GM18499 (cell line): ENCODE results near the gene BANP.
"Not testable (repeated sequence)": the region's sequence is repeated elsewhere in the genome, so short reads cannot be mapped to it uniquely, and the experiment has no call there.

Experiments
- ATAC-seq: cut with Tn5 transposase; IDR thresholded peaks from one replicate; pipeline ENCODE4 v1.9.1; 2021; ENCODE audit warnings: moderate number of reproducible peaks; ENCODE audit not compliant: insufficient read depth, unreplicated experiment

BANP gene

DNA sequence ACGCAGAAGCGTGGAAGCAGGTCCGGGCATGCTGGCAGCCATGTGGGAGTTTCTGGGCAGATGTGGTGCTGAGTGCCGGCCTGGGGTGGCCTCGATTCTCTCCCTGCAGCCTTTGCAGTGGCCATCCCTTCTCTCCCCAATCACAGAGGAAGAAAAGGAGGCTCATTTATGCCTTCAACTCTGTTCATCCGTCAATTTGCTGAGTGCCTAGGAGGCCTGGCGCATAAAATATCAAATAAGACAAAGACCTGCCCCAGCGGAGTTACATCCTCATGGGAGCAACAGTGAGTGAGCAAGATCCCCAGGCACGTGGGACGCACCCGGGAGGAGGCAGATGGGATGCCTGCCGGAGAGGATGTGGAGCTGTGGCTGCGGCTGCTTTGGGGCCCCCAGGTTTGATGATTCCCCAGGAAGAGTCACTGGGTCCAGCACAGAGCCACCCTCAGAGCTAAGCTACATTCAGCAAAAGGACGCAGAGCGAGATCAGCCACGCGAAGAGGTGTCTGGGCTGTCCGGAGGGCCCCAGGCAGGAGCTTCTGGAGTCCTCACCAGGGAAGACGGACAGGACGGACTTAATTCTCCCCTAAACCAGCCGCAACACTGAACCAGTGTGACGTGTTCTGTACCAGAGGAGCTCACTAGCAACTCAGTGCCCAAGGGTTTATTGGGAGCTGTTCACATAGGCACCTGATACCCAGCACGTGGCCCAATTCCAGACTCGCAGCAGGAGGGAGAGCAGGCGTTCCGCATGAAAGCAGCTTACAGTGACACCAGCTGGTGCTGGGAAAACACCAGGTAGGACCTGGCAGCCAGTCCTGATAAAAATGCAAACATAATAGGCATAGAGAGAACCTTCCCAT is 26.2 kb upstream of the BANP start:
- no peak for ATAC-seq

DNA sequence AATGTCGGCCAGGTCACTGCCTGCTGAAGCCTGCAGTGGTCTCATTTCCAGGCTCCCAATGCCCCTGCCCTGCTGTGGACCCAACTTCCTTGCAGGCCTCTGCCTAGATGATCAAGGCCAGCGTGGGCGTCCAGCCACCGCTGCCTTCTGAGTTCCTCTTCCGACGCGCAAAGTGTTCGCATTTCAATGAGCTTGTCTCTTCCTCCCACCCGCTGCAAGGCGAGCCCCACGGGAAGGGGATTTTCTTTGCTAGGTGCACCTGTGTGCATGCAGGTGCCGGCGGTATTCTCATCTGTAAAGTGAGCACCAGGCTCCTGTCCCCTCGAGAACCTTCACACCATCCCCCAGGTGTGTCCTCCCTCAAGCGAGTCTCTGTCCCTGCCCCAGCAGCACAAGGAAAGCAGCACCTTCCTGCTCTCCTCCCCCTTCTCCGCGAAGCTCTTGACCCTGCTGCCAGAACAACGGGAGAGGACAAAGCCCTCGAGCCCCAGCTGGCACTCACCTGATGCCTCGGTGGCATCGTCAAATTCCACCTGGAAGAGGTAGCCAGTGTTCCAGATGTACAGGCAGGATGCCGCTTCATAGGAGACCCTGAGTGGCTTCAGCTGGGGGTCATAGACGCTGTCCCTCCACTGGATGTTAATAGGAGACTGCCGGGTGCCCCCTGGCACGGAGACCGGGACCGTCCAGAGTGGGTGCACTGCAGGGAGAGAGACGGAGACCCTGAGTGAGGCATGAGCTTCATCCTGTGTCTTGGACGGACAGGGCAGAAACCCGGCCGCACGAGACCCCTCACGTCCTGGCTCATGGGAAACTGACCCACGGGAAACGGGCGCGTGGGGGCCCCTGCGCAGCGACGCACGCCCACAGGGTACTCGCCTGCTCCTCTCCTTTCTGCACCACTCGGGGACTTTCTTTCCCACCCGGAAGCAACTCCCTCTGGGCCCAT is 24.7 kb upstream of the BANP start:
- no peak for ATAC-seq

DNA sequence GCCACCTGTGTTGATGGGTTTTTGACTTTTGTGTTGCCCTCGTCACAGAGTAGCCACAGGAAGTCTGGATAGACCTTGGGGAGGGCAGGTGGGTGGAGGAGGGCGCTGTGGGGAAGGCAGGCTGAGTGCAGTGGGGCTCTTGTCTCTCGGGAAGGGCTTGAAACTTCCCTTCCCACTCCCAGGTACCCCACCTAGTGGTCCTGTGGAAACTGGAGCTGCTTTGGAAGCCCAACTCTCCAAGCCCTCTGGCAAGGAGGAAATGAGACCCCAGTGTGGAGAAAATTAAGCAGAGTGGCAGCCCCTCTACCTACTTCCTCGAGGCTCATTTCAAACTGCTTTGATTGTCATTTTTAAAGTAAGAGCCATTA is 24.1 kb upstream of the BANP start:
- ATAC-seq: no peak

DNA sequence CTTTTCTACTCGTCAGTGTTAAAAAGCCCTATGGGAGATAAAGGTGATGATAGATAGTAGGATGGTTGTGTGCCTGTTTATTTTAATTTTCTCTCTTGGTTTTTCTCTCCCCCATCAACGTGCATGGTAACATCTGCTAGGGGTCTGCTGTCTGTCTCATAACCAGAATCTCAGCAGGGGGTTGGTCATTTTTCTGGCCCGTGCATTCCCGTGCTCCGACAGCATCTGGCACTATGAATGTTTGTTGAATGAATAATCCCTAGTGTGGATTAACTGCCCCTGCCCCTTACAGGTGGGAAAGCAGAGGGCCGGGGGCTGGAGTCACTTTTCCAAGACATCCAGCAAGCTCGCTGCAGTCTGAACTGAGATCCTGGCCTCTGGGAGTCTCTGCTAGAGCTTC is 21.2 kb upstream of the BANP start:
- no peak for ATAC-seq

DNA sequence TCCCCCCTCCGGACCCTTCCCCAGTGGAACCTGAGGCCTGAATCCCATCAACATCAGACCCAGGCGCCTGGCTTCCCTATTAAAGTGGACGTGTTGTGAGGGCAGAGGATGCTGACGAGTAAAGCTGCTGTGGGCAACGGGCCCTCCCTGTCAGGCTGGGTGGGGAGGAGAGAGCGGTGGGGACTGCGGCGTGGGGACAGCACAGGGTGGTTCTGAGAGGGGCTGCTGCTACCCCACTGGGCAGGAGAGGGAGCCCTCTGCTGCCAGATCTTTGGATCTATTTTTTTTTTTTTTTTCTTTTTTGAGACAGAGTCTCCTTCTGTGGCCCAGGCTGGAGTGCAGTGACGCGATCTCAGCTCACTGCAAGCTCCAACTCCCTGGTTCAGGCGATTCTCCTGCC is 20.8 kb upstream of the BANP start:
- no peak for ATAC-seq

DNA sequence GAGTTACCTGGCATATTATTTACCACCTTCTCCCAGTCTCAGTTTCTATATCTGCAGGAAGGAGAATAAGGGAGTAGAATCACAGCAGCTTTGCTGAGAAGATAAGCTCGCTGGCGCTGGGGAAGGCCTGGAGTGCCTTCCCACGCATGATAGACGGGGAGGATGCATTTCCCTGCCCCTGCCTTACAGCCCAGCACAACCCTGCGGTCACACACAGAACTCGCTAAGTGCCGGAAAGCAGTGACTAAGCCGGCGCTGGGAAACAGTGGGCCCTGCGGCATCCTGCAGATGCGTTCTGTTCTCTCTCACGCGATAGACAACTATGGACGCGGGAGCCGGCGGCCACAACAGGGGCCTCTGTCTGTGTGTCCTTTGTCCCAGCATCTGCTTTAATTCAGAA is 19.7 kb upstream of the BANP start:
- no peak for ATAC-seq

DNA sequence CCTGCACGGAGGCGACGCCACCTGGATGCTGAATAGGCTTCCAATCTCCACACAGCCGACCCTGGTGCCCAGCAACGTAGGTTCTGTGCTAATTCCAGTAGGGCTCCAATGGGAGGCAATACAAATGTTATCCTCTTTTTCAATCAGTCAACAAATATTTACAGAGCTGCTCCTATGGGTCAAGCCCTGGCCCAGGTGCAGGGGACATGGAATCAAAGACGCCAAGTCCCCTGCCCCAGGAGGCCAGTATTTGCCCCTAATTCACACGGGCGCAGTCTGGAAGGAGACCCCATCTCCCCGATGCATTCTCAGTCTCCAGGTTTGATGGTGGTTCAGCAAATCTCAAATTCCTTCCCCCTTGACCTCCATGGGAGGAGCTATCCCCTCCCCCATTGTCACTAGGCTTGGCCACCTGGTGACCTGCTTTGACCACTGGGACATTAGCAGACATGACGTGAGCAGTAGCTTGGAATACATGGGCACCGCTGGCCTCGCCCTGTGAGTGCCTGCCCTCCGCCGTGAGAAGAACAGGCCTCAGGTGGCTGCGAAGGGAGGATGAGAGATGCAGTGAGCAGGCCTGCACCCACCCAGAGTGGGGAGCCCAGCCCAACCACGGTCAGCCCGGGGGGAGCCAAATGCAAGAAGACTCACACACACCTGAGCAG is 18.6 kb upstream of the BANP start:
- not testable (repeated sequence) for ATAC-seq

DNA sequence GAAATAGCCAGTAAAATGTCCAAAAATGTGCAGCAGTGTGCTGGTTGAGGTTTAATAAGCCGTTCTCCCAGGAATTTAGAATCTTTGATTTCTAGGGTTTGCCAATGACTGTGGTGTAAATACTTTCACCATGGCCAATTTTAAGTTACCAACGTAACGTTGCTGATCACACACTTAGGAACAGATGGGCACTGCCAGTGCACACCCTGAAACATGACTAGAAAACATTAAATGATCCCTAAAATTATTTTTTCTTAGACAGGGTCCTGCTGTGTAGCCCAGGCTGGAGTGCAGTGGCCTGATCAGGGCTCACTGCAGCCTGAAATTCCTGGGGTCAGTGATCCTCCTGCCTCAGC is 18.1 kb upstream of the BANP start:
- ATAC-seq: no peak

DNA sequence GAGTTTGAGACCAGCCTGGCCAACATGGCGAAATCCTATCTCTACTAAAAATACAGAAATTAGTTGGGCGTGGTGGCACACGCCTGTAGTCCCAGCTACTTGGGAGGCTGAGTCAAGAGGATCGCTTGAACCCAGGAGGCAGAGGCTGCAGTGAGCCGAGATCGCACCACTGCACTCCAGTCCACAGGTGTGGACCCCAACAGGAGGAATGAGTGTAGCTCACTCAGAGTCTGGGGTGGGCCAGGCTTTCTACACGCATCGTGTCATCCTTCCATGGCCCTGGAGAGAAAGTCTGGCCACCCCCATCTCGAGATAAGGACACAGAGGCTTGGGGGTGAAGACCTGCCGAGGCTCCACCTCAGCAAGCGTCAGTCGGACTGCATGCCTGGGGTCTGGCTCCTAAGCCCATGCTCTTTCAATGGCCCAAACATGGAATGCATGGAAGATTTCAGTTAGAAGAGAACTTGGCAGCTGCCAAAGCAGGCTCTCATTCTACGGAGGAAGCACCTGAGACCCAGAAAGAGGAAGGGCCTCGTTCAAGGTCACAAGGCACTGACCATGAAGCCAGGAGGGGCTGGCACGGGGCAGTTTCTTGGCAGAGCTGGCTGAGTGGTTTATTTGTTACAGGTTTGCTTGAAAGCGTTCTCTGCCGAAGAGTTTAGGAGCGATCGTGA is 16.3 kb upstream of the BANP start:
- not testable (repeated sequence) for ATAC-seq

DNA sequence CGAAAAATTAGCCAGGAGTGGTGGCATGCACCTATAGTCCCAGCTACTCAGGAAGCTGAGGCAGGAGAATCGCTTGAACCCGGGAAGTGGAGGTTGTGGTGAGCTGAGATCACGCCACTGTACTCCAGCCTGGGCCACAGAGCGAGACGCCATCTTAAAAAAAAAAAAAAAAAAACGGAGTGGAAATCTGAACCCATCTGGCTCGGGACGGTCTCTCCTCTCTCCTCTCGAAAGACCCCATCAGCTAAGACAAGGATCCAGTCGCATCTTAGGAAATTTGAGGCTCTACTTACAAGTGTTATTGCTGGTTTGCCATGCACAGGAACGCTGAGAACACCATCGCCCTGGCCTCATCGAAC is 15.2 kb upstream of the BANP start:
- not testable (repeated sequence) for ATAC-seq

DNA sequence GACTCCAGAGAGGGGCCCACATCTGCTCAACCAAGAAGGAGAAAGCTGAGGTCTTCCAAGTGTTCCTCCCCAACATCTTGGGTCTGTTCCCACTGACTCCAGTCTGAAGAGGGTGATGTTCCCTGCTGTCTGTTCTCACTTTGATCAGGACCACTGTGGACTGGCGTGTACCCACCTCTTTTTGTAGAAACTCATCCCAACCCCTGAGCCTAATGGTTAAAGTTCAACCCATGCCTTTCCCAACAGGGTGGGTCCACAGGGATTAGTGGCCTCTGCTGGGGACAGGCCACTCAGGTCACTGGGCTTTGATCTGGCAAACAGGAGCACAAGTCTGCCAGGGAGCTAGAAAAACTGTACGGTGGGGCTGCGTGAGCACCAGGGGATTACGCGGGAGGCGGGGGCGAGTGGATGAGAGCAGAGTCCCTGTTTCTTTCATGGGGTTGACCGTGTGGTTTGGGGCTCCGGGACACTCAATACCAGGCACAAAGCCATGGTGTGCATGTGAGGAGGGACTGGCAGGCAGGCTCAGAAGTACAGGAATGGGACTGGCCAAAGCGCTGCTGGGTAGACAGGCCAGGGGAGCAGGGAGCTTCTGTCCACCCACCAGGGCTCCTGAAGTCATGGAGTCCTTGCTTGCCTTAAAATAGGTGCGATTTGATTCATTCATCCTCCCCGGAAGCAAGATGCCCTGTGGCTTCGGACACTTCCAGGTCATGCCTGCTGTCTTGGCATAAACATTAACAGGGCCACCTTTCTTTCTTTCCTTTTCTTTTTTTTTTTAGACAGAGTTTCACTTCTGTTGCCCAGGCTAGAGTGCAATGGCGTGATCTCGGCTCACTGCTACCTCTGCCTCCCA is 14.6 kb upstream of the BANP start, which contains the start of gene CA5A:
TSS of gene CA5A (minus strand) at position 155 of the 856 bp plus-strand sequence. CDS start at position 76, 79 bp downstream.
- no peak for ATAC-seq

DNA sequence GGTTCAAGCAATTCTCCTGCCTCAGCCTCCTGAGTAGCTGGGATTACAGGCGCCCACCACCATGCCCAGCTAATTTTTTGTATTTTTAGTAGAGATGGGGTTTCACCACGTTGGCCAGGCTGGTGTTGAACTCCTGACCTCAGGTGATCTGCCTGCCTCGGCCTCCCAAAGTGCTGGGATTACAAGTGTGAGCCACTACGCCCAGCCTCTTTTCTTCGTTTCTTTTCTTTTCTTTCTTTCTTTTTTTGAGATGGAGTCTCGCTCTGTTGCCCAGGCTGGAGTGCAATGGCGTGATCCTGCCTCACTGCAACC is 14.0 kb upstream of the BANP start:
- not testable (repeated sequence) for ATAC-seq

DNA sequence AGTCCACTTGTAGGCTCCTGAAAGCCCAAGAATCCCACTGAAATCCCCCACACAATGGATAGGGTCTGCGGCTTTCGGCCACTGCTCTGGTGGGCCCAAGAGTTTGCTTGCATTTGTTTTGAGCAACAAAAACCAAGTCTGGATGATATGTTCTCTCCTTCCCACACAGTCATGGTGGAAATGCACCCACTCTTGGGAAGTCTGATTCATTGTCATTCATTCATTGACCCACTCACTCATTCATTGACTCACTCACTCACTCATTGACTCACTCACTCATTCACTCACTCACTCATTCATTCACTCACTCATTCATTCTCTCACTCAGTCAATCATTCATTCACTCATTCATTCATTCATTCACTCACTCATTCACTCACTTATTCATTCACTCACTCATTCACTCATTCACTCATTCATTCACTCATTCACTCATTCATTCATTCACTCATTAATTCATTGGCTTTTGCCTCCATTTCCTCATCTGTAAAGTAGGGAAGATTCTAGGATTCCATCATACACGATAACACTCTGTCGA is 12.8 kb upstream of the BANP start:
- ATAC-seq: no peak

DNA sequence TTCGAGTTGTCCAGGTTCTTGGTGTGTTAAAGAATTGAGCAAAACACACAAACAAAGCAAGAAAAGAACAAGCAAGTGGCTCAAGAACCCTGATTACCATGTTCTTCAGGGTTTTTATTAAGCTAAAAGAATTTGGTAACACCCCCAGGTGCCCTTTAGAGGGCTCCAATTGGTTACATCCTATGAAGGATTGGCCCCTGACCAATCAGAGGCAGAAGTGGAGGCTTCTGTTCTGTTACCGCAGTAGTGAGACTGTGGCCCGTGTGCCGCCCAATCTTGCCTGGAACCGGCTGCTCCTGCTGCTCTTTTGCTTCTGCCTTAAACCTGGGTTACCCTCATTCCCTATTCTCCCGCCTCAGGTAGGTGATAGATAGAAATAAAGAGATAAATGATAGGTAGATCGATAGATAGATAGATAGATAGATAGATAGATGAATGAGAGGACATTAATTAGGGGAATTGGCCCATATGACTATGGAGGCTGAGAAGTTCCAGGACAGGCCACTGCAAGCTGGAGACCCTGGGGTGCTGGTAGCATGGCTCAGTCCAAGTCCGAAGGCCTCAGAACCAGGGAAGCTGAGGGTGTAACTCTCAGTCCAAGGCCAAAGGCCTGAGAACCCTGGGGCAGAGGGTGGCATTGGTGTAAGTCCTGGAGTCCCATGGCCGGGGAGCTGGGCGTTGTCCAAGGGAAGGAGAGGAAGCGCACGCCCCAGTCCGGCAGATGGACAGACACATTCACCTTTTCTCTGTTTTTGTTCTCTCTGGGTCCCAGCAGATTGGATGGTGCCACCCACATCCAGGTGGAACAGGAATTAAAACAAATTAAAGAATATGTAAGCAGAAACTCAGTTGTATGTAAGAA is 11.4 kb upstream of the BANP start:
- no peak for ATAC-seq

DNA sequence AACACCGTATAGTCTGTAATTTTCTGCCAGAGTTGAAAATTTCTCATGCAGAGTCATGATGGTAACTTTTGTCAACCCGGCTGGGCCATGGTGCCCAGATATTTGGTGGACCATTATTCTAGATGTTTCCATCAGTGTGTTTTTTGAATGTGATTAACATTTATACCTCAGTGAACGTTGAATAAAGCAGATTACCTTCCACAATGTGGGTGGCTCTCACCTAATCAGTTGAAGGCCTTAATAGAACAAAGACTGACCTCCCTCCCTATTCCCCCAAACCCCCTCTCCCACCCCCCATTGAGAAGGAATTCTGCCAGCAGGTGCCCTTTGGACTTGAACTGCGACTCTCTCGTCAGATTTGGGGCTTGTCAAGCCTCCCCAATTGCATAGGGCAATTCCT is 8.6 kb upstream of the BANP start:
- no peak for ATAC-seq

DNA sequence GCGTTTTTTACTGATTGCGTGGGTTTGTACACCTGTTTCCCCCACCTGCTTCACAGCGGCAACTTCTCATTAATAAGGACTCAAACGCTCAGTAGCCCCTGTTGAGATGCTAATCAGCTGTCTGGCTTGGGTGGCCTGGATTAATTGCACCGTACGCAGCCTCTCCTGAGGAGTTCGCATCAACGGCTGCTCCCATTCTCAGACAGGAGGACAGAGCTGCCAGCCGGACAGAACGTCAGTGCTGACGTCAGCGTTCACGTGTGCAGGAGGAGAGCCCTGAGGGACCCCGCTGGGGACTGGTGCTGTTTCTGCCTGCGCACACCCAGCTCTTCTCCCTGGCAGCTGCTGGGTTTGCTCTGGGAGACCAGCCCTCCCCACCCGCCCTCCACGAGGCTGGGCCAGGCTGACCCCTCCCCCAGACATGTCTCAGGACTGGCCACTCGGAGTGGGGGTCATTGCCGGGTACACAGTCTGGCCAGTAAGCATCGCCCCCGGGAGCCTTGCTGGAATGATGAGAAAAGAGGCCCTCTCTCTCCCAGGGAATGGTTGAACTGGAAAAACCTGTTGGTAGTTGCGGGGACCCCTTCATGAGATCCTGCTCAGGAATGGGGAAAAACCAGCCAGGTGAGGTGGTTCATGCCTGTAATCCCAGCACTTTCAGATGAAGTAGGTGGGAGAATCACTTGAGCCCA is 5.7 kb upstream of the BANP start:
- no peak for ATAC-seq

DNA sequence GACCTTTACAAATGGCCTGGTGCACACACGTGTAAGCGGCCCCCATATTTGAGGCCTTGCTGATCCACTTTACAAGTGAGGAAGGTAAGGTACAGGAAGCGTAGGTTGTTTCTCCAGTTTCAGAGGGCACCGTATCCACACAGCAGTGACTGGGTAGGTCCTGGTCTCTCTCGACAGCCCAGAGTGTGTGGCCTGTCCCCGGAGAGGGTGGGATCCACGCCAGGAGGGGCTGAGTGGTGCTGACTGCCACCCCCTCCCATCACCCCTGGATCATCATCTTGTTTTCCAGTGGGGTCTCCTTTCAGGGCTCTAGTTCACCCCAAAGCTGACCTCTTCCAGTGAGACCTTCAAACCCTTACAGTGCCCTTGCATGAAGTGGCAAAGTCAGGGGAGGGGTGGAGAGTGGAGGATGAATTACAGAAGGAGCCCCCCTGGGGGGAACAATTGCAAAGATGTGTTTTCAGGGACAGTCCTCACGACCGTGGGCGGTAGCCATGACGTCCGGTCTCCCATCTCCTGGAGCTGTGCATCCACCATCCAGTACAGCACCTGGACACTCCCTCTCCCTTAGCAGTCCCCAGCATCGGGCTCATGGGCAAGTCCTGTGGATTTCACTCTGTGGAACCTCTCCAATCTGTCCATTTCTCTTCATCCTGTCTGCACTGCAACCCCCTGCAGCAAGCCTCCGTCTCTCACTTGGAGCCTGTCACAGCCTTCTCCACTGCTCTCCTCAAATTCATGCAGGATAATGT is 4.5 kb upstream of the BANP start:
- ATAC-seq: no peak
